IPS DF 4.7 (cell line): Measurements from ENCODE around the gene FAM20C.
"Not testable (repeated sequence)": the region's sequence is repeated elsewhere in the genome, so short reads cannot be mapped to it uniquely, and the experiment has no call there.

Experiments used
- DNase-seq: peaks from one replicate; pipeline ENCODE4 v3.0.0-alpha.2; 2013; ENCODE audit warnings: low spot score; ENCODE audit errors: extremely low read depth

Gene FAM20C

DNA sequence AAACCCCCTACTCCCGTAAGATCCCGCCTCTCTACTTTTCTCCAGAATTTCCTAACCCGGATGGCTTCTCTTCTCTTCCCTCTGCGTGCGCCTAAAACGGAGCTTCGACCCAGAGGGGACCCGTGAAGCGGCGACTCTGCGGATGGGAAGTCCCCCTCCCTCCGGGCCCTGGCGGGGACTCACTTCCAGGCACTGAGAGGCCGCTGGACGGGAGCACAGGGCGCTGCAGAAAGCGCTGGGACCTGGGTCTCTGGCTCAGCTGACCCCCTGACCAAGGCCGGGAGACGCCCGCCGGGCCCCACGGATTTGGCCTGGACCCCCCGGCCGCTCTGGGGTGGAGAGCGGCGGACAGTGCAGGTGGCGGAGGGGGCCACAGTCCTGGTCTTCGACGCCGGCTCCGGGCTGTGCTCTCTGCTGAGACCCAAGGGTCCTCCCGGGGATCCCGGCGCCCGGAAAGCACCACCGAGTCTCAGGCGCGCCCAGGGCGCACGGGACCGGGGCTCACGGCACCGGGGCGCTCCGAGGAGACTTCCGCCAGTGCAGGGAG lies 96.9 kb downstream of the FAM20C start:
- no peak for DNase-seq

- no peak for DNase-seq
These were observed 97.6 kb downstream of the FAM20C start, which contains the start of gene FOXL3 for GRCh38 chr7:289756-290553. Gene FOXL3, plus strand, starts transcription at chr7:290170. Its CDS starts 0 bp downstream, at chr7:290170.

- no peak for DNase-seq
These were observed 98.4 kb downstream of the FAM20C start for GRCh38 chr7:290554-291372.

DNA sequence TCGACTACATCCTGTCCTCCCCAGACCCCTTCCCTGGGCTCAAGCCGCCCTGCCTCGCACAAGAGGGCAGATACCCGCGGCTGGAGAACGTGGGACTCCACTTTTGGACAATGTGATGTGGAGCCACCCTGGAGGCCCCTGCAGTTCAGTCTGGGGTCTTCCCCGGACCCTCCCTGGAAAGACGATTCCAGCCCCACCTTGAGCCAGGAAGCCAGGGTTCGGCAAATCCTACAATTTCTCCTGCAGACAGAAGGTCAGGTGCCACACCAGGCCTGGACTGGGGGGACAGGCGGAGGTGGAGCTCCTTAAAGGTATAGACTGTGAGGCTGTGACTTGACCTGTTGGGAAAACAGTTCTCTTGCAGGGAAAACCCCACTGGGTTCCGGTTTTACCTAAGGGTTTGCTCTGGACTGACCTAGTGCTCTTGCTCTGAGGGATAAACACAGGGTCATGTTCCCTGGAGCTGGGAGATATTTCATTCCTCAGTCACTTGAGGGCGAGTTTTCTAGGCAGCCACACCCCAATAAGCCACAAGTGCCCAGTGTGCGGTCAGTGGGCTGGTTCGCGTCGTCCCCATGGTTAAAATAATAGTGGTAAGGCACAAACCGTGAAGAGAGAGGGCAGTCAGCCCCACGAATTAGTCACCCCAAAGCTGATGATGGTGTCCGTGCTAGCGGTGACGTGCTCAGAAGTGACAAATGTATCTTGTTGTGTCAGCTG lies 99.2 kb downstream of the FAM20C start:
- no peak for DNase-seq

GRCh38 chr7:292226-292625 lies 99.9 kb downstream of the FAM20C start:
- no peak for DNase-seq

- no peak for DNase-seq
These were observed 100.5 kb downstream of the FAM20C start for GRCh38 chr7:292826-293225.

- DNase-seq, result no peak
These were observed 101.5 kb downstream of the FAM20C start for GRCh38 chr7:293681-294439.

- no peak for DNase-seq
These were observed 102.2 kb downstream of the FAM20C start for GRCh38 chr7:294440-295154.

- DNase-seq, result no peak
These were observed 103.1 kb downstream of the FAM20C start for GRCh38 chr7:295155-296154.

DNA sequence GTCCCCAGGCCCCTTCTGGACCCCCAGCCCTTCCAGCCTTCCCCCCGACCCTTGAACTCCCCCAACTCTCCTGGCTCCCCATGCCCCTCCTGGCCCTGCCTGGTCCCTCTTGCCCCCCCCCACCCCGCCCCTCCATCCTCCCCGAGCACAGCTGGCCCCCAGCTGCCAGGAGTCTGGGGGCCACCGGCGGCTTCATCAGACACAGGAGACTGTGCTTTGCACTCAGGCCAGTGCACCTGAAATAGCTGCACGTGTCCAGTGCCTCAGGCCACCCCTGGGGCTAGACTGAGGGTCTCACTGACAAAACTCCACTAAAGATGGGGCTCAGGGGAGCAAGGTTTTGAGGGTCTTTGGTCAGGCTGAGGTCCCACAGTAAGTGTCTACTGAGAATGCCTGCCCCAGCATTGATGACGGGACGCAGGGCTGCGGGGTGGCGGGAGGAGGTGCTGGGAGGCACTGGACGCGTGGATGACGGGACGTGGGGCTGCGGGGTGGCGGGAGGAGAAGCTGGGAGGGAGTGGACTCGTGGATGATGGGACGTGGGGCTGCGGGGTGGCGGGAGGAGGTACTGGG lies 104.1 kb downstream of the FAM20C start:
- DNase-seq, result no peak

DNA sequence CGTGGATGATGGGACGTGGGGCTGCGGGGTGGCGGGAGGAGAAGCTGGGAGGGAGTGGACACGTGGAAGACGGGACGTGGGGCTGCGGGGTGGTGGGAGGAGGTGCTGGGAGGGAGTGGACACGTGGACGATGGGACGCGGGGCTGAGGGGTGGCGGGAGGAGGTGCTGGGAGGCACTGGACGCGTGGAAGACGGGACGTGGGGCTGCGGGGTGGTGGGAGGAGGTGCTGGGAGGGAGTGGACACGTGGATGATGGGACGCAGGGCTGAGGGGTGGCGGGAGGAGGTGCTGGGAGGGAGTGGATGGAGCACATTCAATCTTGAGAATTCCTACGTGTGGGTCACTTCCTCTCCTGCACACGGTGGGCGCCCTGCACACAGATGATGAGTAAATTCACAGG lies 104.8 kb downstream of the FAM20C start:
- not testable (repeated sequence) for DNase-seq

GRCh38 chr7:297611-298374 lies 105.4 kb downstream of the FAM20C start:
- DNase-seq, result no peak

DNA sequence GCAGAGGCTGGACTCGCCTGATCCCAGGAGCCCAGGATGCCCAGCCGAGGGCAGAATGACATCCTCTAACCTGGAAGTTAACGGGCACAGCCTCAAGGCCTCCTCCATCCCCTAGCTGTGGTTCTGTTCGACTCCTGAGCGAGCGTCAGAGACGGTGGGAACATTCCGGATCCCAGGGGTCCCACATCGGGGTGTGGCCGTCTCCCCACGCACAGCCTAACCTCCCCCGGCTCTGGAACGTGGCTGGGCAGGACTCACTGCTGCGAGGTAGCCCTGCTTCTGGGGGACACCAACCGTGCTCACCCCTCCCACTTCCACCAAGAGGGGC lies 106.0 kb downstream of the FAM20C start:
- DNase-seq, result no peak

DNA sequence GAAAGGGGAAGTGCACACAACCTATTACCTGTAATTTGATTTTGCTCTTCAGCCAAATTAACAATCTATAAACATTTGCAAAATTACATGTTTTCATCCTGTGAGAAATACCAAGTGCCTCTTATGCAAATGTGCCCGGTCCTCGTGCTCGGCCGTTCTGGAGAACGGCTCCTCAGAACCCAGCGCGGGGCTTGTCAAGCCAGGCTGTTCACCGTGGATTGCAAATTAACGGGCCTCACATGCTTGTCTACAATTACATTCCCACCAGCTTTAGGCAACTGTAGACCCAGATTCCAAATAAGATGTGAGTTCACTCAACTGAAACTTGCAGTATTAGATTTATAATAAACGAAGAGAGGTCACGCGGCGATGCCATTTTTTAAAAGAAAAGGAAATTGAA lies 106.4 kb downstream of the FAM20C start:
- no peak for DNase-seq

DNA sequence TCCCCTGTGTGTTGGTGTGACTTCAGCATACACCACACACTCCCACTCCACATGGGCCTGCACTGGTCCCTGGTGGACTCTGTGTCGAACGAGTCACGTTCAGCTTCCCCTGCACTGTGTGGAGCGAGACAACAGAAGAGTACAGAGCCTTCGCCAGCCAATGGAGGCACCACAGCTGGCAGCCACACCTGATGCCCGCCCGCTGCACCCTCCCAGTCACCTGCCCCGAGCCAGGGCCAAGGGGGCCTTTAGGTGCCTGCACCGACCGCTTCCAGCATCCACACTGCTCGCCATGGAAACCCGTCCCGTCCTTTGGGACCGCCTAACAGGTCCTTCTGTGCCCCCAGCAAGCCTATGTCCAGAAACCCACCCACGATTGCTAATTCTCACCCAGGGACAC lies 106.8 kb downstream of the FAM20C start:
- no peak for DNase-seq

- DNase-seq, result no peak
These were observed 107.3 kb downstream of the FAM20C start for GRCh38 chr7:299628-300027.

- DNase-seq, result no peak
These were observed 107.7 kb downstream of the FAM20C start for GRCh38 chr7:300048-300447.
